ENCODE results near the gene ANKS3. TPM values are rescaled to one million over a fixed set of nuclear protein-coding genes. Genes with fewer than 3 reads are reported as not detected.

The ANKS3 gene
- total RNA-seq, 4 donors from 2014 or later = 9.4 to 22.7 (median 11.5) TPM

DNA sequence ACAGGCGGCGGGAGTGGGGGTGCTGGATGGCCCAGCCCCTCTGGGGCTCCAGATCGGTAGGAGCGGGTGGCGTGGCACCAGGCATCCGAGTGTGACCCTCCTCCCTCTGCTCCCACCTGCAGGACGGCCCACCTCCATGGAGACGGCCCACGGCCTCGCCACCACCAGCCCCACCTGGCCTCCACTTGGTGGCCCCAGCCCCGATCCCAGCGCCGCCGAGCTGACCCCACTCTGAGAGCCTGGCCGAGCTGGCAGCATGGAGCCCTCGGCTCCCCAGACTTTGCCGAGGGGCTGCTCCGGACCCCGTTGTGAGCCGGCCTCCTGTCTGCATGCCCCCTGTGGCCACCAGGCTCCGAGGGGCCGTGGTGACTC is 45.4 kb downstream of the ANKS3 start:
- TF ChIP-seq POLR2A (IDR thresholded peaks at IDR 0.05) = no peak
- no peaks in the 10 kb centered on the region for H3K9me3 ChIP-seq
- H3K27me3 ChIP-seq = no peaks in the 10 kb centered on the region
- intact Hi-C loops (cut with DNase I) = no loop called here
- H3K4me1 ChIP-seq = peaks cover 7 to 25% (median 16%) of the 10 kb centered on the region in 3 donors
- DNase-seq = no peak
- H3K27ac ChIP-seq = no peak overlapping the region
- H3K4me3 ChIP-seq = no peak overlapping the region
- H3K36me3 ChIP-seq = peaks cover 14 to 72% (median 20%) of the 10 kb centered on the region in 3 donors
- 90 to 92% methylated on average over 2 to 7 of the region's 22 CpGs for WGBS, 2 donors

DNA sequence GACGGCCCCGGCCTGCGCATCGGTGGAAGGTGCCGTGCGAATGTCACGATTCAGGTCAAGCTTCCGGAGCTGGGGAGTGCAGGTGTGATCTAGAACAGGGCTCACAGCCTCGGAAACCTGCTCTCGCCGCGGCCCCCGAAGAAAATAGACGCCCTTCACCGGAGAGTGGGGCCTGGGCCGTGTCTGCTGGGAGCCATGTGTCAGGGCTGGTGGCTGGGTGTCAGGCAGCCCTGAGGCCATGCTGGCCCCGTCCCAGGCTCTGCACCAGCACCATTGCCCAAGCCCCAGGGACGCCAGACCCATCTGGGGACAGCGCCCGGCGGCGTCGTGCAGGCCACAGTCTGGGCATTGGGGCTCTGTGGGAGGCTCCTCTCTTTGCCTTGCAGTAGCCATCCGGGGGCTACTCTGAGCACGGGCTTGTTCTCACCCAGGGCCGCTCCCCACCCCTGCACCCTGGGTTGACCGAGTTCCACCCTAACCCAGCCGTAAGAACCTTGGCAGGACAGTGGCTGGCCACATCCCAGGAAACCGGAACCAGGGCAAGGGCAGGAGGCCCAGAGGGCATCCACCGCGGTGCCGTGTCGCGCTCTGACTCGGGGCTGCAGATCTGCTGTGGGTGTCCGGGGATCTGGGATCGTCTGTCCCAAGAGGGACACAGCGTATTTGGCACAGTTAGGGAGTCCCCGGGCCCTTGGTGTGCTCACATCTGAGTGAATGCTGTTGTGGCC is 46.0 kb downstream of the ANKS3 start:
- H3K27me3 ChIP-seq = no peaks in the 10 kb centered on the region
- no peak for DNase-seq
- no peak overlapping the region for H3K4me3 ChIP-seq
- peaks cover 14 to 78% (median 23%) of the 10 kb centered on the region in 3 donors for H3K36me3 ChIP-seq
- H3K9me3 ChIP-seq = no peaks in the 10 kb centered on the region
- H3K4me1 ChIP-seq = peaks cover 7 to 25% (median 16%) of the 10 kb centered on the region in 3 donors
- TF ChIP-seq POLR2A (IDR thresholded peaks at IDR 0.05) = no peak
- TF ChIP-seq, protein P1, sequence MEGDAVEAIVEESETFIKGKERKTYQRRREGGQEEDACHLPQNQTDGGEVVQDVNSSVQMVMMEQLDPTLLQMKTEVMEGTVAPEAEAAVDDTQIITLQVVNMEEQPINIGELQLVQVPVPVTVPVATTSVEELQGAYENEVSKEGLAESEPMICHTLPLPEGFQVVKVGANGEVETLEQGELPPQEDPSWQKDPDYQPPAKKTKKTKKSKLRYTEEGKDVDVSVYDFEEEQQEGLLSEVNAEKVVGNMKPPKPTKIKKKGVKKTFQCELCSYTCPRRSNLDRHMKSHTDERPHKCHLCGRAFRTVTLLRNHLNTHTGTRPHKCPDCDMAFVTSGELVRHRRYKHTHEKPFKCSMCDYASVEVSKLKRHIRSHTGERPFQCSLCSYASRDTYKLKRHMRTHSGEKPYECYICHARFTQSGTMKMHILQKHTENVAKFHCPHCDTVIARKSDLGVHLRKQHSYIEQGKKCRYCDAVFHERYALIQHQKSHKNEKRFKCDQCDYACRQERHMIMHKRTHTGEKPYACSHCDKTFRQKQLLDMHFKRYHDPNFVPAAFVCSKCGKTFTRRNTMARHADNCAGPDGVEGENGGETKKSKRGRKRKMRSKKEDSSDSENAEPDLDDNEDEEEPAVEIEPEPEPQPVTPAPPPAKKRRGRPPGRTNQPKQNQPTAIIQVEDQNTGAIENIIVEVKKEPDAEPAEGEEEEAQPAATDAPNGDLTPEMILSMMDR (IDR thresholded peaks at IDR 0.05) = no peak
- H3K27ac ChIP-seq = no peak overlapping the region
- WGBS, 2 donors = 80% methylated on average over 8 of the region's 39 CpGs; no CpG with 5 or more reads in 1 of the 2 donors
- intact Hi-C loops (cut with DNase I) = no loop called here

DNA sequence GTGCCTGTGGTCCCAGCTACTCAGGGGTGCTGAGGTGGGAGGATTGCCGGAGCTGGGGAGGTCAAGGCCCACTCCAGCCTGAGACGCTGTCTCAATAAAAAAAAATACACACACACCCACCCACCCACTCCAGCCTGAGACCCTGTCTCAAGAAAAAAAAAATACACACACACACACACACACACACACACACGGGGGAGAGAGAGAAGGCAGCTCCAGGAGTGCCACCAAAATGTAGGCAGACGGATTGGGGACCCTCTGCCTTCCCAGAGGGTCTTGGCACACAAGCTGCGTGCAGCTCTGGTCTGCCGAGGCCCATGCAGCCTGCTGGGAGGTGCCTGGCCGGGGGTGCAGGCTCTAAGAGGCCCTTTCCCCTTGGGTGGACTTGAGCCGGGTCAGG is 46.7 kb downstream of the ANKS3 start:
- WGBS, 2 donors = 68 to 79% methylated on average over 5 to 8 of the region's 8 CpGs
- Histone ChIP-seq H3K27ac (no peak overlapping the region), H3K4me3 (no peak overlapping the region), H3K36me3 (peaks cover 19 to 85% (median 29%) of the 10 kb centered on the region in 3 donors), H3K27me3 (no peaks in the 10 kb centered on the region), H3K4me1 (peaks cover 0 to 25% (median 10%) of the 10 kb centered on the region in 3 donors), H3K9me3 (no peaks in the 10 kb centered on the region)
- TF ChIP-seq, protein P1 (IDR thresholded peaks at IDR 0.05) = no peak
- no peak for TF ChIP-seq POLR2A (IDR thresholded peaks at IDR 0.05)
- intact Hi-C loops (cut with DNase I) = no loop called here
- DNase-seq = no peak

DNA sequence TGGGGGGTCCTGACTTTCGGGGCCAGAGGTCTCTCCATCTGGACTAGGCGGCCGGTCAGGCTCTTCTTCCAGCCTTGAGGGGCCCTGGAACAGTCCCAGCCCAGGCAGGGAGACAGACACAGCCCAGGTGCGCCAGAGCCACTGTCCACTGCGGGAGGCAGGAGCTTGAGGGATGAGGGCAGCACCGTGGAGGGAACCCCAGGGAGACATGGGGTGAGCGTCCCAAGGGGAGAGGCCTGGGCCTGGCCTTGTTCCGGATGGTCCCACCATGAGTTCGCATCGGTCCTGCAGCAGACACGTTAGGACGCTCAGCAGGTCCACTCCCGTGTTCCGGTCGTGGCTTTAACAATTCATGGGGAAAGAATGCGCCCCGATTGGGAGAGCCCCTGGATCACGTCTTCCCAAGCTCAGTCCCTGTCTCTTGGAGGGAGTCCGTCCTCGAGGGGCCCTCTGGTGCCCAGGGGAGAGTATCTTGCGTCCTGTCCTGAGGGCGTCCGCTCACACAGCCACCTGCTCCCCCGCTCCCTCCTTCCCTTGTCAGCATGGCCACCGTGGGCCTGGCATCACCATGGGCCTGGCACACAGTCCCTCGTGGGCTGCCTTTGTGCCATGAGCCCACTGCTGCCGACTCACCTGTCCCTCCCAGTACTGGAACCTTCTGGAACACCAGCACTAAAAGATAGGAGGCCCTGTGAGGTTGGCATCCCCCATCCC is 47.4 kb downstream of the ANKS3 start:
- Histone ChIP-seq H3K36me3 (peaks cover 26 to 92% (median 35%) of the 10 kb centered on the region in 3 donors), H3K27ac (no peak overlapping the region), H3K4me1 (peaks cover 0 to 26% (median 3%) of the 10 kb centered on the region in 3 donors), H3K4me3 (no peak overlapping the region), H3K9me3 (no peaks in the 10 kb centered on the region), H3K27me3 (no peaks in the 10 kb centered on the region)
- DNase-seq = no peak
- intact Hi-C loops (cut with DNase I) = no loop called here
- TF ChIP-seq, protein P1 (IDR thresholded peaks at IDR 0.05) = no peak
- TF ChIP-seq POLR2A (IDR thresholded peaks at IDR 0.05) = no peak
- WGBS, 2 donors = 89 to 96% methylated on average over 11 to 18 of the region's 27 CpGs

DNA sequence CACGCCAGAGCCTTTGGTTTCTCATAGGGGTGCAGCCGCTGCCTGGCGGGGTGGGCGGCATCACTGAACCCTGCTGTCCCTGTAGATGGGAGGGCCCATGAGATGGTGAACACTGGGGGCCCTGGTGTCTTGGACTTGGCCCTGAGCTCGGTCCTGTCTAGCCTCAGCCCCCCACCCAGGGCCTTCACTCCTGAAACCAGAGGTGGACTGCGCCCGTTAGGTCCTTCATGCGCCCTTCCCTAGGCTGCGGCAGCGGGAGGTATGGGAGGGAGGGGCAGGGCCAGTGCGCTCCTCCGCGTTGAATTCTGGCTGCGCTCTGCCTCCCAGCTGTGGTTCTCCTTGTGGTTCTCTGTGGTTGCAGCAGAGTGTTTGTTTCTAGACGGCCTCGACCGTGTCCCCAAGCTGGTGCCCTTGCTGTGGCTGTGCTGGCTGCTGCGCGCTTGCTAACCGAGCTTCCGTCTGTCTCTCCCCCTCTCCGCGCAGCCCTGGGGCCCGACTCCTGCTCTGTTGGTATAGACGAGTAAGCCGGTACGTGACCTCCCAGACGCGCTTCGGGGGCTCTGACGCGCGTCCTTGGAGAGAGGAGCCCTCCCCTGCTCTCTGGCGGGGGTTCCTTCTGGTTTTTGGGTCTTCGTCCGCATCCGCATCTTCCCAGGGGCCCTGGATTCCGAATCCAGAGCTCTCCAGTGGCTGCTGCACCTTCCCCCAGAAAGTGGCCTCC is 48.1 kb downstream of the ANKS3 start:
- no peak overlapping the region for H3K27ac ChIP-seq
- intact Hi-C loops (cut with DNase I) = no loop called here
- no peak for DNase-seq
- H3K9me3 ChIP-seq = no peaks in the 10 kb centered on the region
- H3K27me3 ChIP-seq = no peaks in the 10 kb centered on the region
- no peak overlapping the region for H3K4me3 ChIP-seq
- WGBS, 2 donors = 92% methylated on average over 29 of the region's 38 CpGs; no CpG with 5 or more reads in 1 of the 2 donors
- H3K4me1 ChIP-seq = peaks cover 0 to 31% (median 3%) of the 10 kb centered on the region in 3 donors
- TF ChIP-seq POLR2A (IDR thresholded peaks at IDR 0.05) = no peak
- TF ChIP-seq, protein P1 (IDR thresholded peaks at IDR 0.05) = no peak
- H3K36me3 ChIP-seq = peaks cover 26 to 99% (median 35%) of the 10 kb centered on the region in 3 donors
